ENCODE data around the gene TCAIM.
"Not testable (repeated sequence)": the region's sequence is repeated elsewhere in the genome, so short reads cannot be mapped to it uniquely, and the experiment has no call there.

GRCh38 chr3:44398271-44398670 lies 59.7 kb downstream of the TCAIM start:
- TF ChIP-seq, protein P1, sequence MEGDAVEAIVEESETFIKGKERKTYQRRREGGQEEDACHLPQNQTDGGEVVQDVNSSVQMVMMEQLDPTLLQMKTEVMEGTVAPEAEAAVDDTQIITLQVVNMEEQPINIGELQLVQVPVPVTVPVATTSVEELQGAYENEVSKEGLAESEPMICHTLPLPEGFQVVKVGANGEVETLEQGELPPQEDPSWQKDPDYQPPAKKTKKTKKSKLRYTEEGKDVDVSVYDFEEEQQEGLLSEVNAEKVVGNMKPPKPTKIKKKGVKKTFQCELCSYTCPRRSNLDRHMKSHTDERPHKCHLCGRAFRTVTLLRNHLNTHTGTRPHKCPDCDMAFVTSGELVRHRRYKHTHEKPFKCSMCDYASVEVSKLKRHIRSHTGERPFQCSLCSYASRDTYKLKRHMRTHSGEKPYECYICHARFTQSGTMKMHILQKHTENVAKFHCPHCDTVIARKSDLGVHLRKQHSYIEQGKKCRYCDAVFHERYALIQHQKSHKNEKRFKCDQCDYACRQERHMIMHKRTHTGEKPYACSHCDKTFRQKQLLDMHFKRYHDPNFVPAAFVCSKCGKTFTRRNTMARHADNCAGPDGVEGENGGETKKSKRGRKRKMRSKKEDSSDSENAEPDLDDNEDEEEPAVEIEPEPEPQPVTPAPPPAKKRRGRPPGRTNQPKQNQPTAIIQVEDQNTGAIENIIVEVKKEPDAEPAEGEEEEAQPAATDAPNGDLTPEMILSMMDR (IDR thresholded peaks at IDR 0.05 in 4 of 5, conservative IDR thresholded peaks at IDR 0.05 in 1 of 5): not testable (repeated sequence)
- TF ChIP-seq POLR2A (IDR thresholded peaks at IDR 0.05): not testable (repeated sequence)
